GM21360 (cell line): ENCODE data around the gene SLC2A3.
"Not testable (repeated sequence)": the region's sequence is repeated elsewhere in the genome, so short reads cannot be mapped to it uniquely, and the experiment has no call there.

Experiments
- ATAC-seq: cut with Tn5 transposase; IDR thresholded peaks from one replicate; pipeline ENCODE4 v1.9.1; 2021; ENCODE audit warnings: mild to moderate bottlenecking, moderate library complexity; ENCODE audit not compliant: unreplicated experiment

The SLC2A3 gene

DNA sequence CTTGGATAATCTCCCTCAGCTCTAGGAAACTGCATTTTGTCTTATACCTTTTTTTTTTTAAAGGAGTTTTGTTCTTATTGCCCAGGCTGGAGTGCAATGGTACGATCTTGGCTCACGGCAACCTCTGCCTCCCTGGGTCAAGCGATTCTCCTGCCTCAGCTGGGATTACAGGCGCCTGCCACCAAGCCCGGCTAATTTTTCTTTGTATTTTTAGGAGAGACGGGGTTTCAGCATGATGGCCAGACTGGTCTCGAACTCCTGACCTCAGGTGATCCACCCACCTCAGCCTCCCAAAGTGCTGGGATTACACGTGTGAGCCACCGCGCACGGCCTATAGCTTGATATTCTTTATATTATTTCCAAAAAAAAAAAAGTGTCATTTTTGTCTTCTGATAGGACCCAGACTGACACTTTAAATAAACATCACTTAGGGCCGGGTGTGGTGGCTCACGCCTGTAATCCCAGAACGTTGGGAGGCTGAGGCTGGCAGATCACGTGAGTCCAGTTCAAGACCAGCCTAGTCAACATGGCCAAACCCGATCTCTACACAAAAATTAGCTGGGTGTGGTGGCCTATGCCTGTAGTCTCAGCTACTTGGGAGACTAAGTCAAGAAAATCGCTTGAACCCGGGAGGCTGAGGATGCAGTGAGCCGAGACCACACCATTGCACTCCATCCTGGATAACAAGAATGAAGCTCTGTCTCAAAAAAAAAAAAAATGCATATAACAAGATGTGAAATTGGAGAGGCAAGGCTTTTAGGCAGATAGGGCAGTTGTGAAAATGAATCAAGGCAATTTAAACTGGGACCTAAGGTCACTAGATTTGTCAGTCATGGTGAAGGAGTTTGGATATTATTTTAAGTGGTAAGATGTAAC, 18.4 kb downstream of the SLC2A3 start:
- no peak for ATAC-seq

DNA sequence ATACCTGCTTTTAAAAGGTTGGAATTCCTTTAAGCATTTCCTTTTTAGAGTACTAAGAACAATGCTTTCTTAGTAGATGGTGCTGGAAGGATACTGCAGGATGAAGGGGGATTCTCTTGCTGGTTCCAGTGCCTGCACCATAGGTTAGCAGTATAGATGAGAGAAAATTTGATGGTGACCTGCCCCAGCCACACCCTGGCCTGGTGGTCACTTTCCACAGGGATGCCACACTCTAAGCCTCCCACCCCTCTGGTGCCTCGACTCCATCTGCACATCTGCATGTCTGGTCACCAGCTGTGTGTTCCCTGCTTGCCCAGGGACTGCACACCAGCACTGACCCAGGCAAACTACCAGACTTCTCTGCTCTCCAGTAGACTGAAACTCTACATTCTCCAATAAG, 19.1 kb downstream of the SLC2A3 start:
- no peak for ATAC-seq

DNA sequence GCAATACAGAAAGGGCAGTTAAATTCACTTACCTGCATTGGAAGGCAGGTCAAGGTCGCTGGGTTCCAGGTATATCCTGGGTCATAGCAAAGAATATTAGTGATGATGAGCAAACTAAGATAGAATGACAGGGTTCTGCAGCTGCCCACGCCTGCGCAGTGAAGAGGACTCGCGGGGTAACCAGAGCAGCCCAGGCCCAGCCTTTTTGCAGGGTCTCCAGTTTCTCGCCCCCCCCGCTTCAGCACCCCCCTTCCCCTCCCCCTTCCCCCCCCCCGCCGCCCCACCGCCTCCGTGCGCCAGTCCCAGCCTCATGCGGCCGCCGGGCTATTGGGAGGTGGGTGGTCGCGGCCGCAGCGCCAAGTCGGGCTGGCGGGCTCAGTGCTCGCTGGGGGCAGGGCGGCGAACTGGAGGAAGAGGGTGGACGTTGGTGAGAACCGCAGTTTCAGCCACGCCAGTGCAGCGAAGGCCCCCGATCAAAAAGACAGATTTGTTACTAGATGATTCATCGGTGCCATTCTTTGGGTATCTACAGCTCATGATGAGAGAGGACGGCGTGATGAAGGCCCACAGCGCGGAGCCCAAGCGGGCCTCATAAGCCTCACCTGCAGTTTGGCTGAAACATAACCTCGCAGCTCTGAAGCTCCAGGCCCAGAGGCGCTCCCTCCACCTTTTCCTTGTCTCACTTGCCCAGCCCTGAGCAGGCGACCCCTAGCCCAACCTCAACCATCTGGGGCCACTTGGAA, 20.2 kb downstream of the SLC2A3 start:
- ATAC-seq = no peak

DNA sequence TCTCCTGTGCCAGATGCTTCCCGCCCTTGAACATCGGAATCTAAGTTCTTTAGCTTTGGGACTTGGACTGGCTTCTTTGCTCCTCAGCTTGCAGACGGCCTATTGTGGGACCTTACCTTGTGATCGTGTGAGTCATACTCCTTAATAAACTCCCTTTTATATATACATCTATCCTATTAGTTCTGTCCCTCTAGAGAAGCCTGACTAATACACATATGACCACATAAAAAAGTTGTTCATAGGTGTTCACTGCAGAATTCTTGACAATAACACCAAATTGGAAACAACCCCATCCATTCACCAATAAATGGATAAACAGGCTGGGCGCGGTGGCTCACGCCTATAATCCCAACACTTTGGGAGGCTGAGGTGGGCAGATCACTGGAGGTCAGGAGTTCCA, 25.9 kb downstream of the SLC2A3 start:
- not testable (repeated sequence) for ATAC-seq

DNA sequence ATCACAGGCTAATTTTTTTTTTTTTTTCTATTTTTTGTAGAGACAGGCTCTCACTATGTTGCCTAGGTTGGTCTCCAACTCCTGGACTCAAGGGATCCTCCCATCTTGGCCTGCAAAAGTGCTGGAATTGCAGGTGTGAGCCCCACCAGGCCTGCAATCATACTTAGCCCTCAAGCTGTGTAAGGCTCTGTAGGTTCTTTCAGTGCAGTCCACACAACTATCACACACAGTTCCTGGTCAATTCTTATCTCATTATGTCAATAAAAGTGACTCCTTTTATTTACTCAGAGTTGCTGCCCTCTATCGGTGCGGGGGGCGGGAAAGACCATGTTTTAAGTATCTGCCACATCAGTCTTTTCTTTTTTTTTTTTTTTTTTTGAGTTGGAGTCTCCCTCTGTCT, 29.0 kb downstream of the SLC2A3 start:
- no peak for ATAC-seq

DNA sequence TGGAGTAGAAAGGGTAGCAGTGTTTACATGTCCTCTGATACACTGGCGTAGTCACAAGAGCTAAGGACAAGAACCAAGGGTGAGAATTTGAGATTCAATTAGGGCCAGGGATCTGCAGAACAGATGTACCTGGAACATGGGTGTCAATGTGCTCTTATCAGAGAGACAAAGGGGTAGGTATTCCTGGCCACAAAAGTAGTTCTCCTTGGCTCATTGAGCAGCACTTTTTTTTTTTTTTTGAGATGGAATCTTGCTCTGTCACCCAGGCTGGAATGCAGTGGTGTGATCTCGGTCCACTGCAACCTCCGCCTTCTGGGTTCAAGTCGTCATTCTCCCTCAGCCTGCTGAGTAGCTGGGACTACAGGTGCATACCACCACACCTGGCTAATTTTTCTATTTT, 29.7 kb downstream of the SLC2A3 start:
- not testable (repeated sequence) for ATAC-seq

DNA sequence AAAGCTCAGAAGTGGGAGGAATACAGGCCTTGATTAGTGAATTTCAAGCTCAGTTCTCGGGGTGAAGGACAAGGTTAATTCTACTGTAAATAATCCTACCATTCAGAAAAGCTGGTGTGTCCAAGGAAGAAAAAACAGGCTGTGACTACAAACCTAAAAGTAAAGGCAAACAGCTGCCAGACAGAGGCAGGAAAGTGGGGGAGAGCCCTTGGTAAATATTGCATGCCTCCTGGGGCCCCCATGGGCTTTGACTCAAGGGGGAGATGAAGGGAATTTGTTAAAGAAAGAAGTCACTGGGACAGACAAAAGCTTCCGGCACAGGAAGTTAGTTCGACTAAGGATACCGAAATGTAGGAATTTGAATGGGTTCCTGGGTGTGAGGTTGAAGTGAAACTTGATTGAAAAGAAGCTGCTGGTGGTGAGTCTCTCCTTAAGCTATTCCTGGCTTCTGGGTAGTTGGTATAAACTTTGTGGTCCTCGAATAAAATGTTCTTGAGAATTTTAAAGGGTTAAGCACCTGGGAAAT, 30.3 kb downstream of the SLC2A3 start:
- ATAC-seq = not testable (repeated sequence)

DNA sequence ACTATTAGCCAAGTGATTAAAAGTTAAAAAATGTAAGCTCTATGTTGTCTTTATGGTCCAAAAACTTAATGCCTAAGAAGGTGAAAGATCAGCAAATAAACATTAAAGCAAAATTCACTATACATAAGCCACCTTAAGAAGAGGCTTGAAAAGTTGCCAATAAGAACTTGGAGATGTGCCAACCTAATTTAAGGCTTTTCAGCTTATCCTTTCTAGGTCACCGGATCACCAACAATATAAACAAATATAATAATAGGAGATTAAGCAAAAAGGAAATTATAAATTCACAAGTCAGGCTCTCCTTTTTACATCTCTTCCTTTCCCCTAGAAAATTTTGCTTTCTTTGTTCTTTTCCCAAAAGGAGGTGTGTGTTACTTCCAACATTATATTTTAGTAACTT, 30.9 kb downstream of the SLC2A3 start:
- no peak for ATAC-seq

DNA sequence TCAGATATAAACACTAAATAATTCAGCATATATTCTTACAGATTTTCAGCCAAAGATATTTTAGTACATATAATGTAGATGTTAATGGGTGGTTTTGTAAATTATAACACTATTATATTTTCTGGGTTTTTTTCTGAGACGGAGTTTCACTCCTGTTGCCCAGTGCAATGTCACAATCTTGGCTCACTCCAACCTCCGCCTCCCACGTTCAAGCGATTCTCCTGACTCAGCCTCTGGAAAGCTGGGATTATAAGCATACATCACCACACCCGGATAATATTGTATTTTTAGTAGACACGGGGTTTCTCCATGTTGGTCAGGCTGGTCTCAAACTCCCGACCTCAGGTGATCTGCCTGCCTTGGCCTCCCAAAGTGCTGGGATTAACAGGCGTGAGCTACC, 33.6 kb downstream of the SLC2A3 start:
- not testable (repeated sequence) for ATAC-seq

DNA sequence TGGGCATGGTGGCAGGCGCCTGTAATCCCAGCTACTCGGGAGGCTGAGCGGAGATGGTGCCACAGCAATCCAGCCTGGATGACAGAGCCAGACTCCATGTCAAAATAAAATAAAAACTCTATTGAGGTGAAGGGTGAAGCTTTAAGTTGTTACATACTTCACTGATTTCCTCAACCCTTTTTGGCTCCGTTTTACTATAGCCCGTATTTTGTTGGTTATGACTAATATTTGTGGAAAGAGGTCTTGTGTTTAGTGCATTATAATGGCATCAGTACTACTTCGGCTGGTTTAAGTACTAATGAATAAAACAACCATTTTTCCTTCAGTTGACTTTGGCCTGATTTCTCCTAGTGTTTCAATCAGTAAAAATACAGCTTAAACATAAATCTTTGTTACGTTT, 36.2 kb downstream of the SLC2A3 start:
- no peak for ATAC-seq

DNA sequence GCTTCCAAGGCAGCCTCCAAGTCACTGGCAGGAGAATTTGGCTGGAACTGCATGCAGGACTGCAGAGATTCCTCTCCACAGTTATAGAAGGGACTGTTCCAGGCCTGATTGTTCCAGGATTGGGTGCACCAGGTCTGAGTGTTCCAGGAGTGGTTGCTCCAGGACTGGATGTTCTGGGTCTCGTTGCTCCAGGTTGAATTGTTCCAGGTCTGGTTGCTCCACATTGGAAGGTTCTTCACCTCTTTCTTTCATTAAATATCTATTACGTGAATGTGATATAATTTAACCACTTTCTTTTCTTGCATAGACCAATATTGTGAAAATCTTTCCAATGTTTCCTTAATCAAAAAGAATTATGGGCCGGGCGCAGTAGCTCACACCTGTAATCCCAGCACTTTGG, 39.3 kb downstream of the SLC2A3 start:
- not testable (repeated sequence) for ATAC-seq

DNA sequence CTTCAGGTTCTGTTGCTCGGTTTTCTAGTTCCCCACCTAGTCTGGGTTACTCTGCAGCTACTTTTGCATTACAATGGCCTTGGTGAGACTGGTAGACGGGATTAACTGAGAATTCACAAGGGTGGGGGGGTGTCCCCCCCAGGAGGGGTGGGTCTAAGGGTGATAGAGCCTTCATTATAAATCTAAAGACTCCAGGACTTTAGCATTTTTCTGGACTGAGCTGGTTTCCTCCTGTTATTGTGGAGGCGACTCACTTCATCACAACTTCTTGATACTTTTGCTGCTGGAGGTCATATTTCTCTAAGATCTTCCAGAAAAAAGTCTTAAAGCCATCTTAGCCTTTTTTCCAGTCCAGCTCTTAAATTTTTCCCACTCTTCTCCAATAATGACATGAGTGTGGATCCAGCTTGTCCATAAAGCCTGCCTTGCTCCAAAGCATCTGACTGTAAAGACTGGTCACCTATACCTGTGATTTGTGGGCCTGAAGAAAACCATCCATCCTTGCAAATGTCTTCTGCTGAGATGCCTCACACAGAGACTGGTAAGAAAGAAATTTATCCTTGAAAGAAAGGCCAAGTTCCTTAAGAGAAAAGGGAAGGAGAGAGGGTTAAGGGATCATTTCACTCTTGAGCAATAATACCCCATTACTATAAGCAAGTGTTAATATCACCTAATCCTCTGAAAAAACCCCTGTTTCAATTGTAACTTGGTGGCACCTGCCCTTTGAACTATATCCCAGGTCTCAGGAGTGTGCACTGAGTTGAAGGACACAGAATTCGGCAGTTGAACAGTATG, 43.6 kb downstream of the SLC2A3 start:
- no peak for ATAC-seq

DNA sequence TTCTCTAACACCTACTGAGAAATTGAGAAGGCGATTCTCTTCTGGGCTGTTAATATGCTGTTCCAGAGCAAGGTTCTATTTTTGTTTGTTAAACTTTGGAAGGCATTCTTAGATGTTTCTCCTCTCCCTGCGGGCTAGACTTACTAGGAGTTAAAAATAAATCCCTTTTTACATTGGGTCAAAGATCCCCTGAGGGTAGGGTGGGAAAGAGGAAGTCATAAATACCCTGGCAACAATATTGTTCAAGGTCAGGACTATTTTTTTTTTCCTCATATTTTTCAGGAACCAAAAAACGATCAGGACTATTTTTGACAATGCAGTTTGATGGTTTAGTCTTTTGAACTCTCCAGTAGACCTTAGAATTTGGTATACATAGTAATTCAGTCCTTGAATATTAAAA, 51.3 kb downstream of the SLC2A3 start:
- ATAC-seq = no peak

DNA sequence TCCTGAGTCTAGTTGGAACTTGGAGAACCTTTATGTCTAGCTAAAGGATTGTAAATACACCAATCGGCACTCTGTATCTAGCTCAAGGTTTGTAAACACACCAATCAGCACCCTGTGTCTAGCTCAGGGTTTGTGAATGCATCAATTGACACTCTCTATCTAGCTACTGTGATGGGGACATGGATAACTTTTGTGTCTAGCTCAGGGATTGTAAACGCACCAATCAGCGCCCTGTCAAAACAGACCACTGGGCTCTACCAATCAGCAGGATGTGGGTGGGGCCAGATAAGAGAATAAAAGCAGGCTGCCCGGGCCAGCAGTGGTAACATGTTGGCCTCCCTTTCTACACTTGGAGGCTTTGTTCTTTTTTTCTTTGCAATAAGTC, 54.3 kb downstream of the SLC2A3 start:
- not testable (repeated sequence) for ATAC-seq

DNA sequence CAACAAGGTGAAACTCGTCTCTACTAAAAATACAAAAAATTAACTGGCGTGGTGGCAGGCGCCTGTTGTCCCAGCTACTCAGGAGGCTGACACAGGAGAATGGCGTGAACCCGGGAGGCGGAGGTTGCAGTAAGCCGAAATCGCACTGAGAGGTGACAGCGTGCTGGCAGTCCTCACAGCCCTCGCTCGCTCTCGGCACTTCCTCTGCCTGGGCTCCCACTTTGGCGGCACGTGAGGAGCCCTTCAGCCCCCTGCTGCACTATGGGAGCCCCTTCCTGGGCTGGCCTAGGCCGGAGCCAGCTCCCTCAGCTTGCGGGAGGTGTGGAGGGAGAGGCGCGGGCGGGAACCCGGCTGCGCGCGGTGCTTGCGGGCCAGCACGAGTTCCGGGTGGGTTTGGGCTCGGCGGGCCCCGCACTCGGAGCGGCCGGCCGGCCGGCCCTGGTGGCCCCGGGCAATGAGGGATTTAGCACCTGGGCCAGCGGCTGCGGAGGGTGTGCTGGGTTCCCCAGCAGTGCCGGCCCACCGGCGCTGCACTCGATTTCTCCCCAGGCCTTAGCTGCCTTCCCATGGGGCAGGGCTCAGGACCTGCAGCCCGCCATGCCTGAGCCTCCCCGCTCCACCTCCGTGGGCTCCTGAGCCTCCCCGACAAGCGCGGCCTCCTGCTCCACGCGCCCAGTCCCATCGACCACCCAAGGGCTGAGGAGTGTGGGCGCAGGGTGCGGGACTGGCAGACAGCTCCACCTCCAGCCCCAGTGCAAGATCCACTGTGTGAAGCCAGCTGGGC, 54.8 kb downstream of the SLC2A3 start:
- ATAC-seq = not testable (repeated sequence)

DNA sequence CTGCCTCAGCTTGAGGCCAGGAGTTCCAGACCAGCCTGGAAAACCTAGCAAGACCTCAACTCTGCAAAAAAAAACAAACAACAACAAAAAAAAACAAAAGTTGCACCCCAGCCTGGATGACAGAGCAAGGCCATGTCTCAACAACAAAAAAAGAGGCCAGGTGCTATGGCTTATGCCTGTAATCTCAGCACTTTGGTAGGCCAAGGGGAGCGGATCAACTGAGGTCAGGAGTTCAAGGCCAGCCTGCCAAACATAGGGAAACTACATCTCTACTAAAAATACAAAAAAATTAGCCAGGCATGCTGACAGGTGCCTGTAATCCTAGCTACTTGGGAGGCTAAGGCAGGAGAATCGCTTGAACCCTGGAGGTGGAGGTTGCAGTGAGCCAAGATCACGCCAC, 56.7 kb downstream of the SLC2A3 start:
- ATAC-seq = no peak

DNA sequence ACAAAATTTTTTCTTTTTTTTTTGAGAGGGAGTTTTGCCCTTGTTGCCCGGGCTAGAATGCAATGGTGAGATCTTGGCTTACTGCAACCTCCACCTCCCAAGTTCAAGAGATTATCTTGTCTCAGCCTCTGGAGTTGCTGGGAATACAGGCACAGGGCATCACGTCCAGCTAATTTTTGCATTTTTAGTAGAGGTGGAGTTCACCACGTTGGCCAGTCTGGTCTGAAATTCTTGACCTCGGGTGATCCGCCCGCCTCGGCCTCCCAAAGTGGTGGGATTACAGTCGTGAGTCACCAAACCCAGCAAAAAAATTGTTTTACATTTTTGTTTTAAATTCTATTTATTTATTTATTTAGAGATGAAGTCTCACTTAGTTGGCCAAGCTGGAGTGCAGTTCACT, 58.6 kb downstream of the SLC2A3 start:
- no peak for ATAC-seq

DNA sequence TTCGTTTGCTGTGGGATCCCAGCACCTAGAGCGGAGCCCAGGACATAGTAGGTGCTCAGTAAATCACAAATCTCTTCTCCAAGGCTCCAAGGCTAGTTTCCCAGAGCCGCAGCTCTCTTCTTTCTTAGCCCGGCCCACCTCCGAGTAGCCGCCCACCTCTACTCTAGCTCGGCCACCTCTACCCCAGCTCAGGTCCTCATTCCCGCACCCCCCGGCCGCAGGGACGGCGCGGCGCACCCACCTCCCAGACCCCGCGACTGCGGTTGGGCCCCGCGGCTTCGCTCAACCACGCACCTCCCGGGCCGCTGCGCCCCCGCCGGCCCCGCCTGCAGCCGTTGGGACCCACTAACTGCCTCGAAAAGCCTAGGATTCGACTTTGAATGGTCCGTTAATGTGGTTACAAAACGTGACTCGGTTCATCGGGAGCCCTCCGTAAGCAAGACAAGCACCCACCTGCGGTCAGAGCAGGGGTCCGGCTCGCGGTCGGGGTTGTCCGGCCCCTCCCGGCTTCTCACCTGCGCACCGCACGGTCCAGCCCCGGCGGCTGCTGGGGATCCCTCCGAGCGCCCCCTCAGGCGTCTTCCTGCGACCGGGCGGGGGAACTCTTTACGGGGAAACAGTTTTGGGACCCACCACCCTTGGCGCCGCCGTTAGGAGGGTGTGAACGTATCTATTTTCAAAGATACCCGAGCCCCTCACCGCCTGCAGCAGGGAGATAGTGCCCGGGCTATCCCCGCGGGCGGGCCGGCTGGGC, 63.2 kb downstream of the SLC2A3 start, which contains the start of gene SLC2A14:
Gene SLC2A14, minus strand, starts transcription at position 350 of the 754 bp plus-strand sequence. CDS start 3,035 bp downstream, outside the sequence.
- no peak for ATAC-seq

DNA sequence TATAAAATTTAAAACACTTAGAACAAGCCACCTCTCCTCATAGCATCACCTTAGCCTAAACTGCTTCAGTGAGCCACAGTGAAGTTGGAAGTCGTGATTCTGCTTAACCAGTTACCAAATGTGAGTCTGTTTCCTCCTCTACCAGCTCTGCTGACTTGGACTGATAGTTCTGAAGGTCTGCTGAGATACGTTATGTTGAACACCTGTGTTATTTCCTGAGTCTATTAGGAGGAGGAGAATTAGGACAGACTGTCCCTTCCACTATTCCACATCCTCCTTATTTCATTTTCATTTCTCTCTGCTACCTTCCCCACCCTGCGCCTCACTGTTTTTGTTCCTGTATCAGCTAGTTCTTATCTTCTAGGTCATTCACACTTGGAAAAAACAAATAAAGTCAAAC, 65.7 kb downstream of the SLC2A3 start:
- no peak for ATAC-seq
